ENCODE measurements around the gene FAM168A. TPM values are rescaled to one million over a fixed set of nuclear protein-coding genes. Genes with fewer than 3 reads are reported as not detected.

FAM168A gene
- total and polyA plus RNA-seq, 4 donors = 4.8 to 14.6 (median 9.1) TPM

- H3K9ac ChIP-seq (ENCODE audit: low read depth in 1 of 2, low read length in 2 of 2) = no peak overlapping the region
- no peaks in the 10 kb centered on the region for H3K4me1 ChIP-seq (ENCODE audit: control insufficient read depth in 4 of 4, insufficient read depth in 4 of 4, low read length in 3 of 4)
- H3K36me3 ChIP-seq (ENCODE audit: control insufficient read depth in 4 of 4, insufficient read depth in 3 of 4, low read depth in 1 of 4, low read length in 3 of 4) = no peaks in the 10 kb centered on the region
- no peaks in the 10 kb centered on the region for H3K27me3 ChIP-seq (ENCODE audit: control insufficient read depth in 4 of 4, insufficient read depth in 4 of 4, low read length in 3 of 4)
- 100% methylated on average over 1 of the region's 1 CpG for WGBS
- no peak for DNase-seq (ENCODE audit: low spot score)
- no peak for TF ChIP-seq YY1 (IDR thresholded peaks at IDR 0.05)
- no peak for TF ChIP-seq SP1 (IDR thresholded peaks at IDR 0.05)
- TF ChIP-seq REST (IDR thresholded peaks at IDR 0.05) = no peak
- TF ChIP-seq FOXA2 (IDR thresholded peaks at IDR 0.05) = no peak
- TF ChIP-seq ZBTB33 (IDR thresholded peaks at IDR 0.05) = no peak
- no peak for TF ChIP-seq JUND (IDR thresholded peaks at IDR 0.05)
- TF ChIP-seq EGR1 (IDR thresholded peaks at IDR 0.05; ENCODE audit: low read depth in 2 of 2) = no peak
- TF ChIP-seq ATF3 (IDR thresholded peaks at IDR 0.05) = no peak
- TF ChIP-seq RAD21 (IDR thresholded peaks at IDR 0.05) = no peak
- no peak for TF ChIP-seq HNF4A (conservative IDR thresholded peaks at IDR 0.05)
- no peak for TF ChIP-seq GABPA (IDR thresholded peaks at IDR 0.05 in 1 of 2, conservative IDR thresholded peaks at IDR 0.05 in 1 of 2)
- no peak overlapping the region for H3K27ac ChIP-seq (ENCODE audit: low read depth in 1 of 2, low read length in 2 of 2)
- H3K4me3 ChIP-seq (ENCODE audit: low read depth in 1 of 3, low read length in 3 of 3) = no peak overlapping the region
- no peaks in the 10 kb centered on the region for H3K9me3 ChIP-seq (ENCODE audit: control insufficient read depth in 4 of 4, low read length in 3 of 4)
These were observed 79.7 kb downstream of the FAM168A start for GRCh38 chr11:73518195-73518594.

- Histone ChIP-seq H3K4me3 (ENCODE audit: low read depth in 1 of 3, low read length in 3 of 3) (no peak overlapping the region), H3K27me3 (ENCODE audit: control insufficient read depth in 4 of 4, insufficient read depth in 4 of 4, low read length in 3 of 4) (no peaks in the 10 kb centered on the region), H3K9me3 (ENCODE audit: control insufficient read depth in 4 of 4, low read length in 3 of 4) (no peaks in the 10 kb centered on the region), H3K36me3 (ENCODE audit: control insufficient read depth in 4 of 4, insufficient read depth in 3 of 4, low read depth in 1 of 4, low read length in 3 of 4) (no peaks in the 10 kb centered on the region), H3K9ac (ENCODE audit: low read depth in 1 of 2, low read length in 2 of 2) (no peak overlapping the region), H3K4me1 (ENCODE audit: control insufficient read depth in 4 of 4, insufficient read depth in 4 of 4, low read length in 3 of 4) (peaks cover 0 to 3% (median 1%) of the 10 kb centered on the region in 4 donors), H3K27ac (ENCODE audit: low read depth in 1 of 2, low read length in 2 of 2) (no peak overlapping the region)
- no peak for TF ChIP-seq MAX (IDR thresholded peaks at IDR 0.05)
- no peak for TF ChIP-seq TAF1 (conservative IDR thresholded peaks at IDR 0.05)
- no peak for TF ChIP-seq NR2F2 (IDR thresholded peaks at IDR 0.05)
- TF ChIP-seq RAD21 (IDR thresholded peaks at IDR 0.05) = no peak
- no peak for TF ChIP-seq ZBTB33 (IDR thresholded peaks at IDR 0.05)
- TF ChIP-seq HNF4G (IDR thresholded peaks at IDR 0.05) = no peak
- TF ChIP-seq FOXA1 (IDR thresholded peaks at IDR 0.05) = no peak
- no peak for TF ChIP-seq HNF4A (conservative IDR thresholded peaks at IDR 0.05)
- no peak for TF ChIP-seq CTCF (IDR thresholded peaks at IDR 0.05; ENCODE audit: low read depth, low read length, missing input control)
- TF ChIP-seq GABPA (IDR thresholded peaks at IDR 0.05 in 1 of 2, conservative IDR thresholded peaks at IDR 0.05 in 1 of 2) = no peak
- TF ChIP-seq REST (IDR thresholded peaks at IDR 0.05) = no peak
- no peak for TF ChIP-seq EGR1 (IDR thresholded peaks at IDR 0.05; ENCODE audit: low read depth in 2 of 2)
- TF ChIP-seq SP1 (IDR thresholded peaks at IDR 0.05) = no peak
- TF ChIP-seq RXRA (IDR thresholded peaks at IDR 0.05) = no peak
- TF ChIP-seq ATF3 (IDR thresholded peaks at IDR 0.05) = no peak
- no peak for TF ChIP-seq JUND (IDR thresholded peaks at IDR 0.05)
- TF ChIP-seq YY1 (IDR thresholded peaks at IDR 0.05) = no peak
- TF ChIP-seq FOXA2 (IDR thresholded peaks at IDR 0.05) = no peak
- no peak for DNase-seq (ENCODE audit: low spot score)
These were observed 81.8 kb downstream of the FAM168A start for GRCh38 chr11:73516080-73516479.

All from liver (tissue), 9 donors.